VCaP (cell line): ENCODE measurements around the gene EPM2A.

ENCODE experiments used
- H3K27ac ChIP-seq: fragments of 450-650 bp; 2 replicates; pipeline ENCODE4 v1.5.1; 2017
- TF ChIP-seq, protein P1 (sequence below): fragments of 450-650 bp; conservative IDR thresholded peaks from 2 replicates; pipeline ENCODE4 v1.5.1; 2017; ENCODE audit warnings: mild to moderate bottlenecking, moderate library complexity

Gene EPM2A

GRCh38 chr6:145758113-145758512, 22.8 kb upstream of the EPM2A start:
- no peak overlapping the region for H3K27ac ChIP-seq
- TF ChIP-seq, protein P1, sequence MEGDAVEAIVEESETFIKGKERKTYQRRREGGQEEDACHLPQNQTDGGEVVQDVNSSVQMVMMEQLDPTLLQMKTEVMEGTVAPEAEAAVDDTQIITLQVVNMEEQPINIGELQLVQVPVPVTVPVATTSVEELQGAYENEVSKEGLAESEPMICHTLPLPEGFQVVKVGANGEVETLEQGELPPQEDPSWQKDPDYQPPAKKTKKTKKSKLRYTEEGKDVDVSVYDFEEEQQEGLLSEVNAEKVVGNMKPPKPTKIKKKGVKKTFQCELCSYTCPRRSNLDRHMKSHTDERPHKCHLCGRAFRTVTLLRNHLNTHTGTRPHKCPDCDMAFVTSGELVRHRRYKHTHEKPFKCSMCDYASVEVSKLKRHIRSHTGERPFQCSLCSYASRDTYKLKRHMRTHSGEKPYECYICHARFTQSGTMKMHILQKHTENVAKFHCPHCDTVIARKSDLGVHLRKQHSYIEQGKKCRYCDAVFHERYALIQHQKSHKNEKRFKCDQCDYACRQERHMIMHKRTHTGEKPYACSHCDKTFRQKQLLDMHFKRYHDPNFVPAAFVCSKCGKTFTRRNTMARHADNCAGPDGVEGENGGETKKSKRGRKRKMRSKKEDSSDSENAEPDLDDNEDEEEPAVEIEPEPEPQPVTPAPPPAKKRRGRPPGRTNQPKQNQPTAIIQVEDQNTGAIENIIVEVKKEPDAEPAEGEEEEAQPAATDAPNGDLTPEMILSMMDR: no peak

- no peak overlapping the region for H3K27ac ChIP-seq
- TF ChIP-seq, protein P1: no peak
Observed at GRCh38 chr6:145756170-145756662, 20.9 kb upstream of the EPM2A start.

DNA sequence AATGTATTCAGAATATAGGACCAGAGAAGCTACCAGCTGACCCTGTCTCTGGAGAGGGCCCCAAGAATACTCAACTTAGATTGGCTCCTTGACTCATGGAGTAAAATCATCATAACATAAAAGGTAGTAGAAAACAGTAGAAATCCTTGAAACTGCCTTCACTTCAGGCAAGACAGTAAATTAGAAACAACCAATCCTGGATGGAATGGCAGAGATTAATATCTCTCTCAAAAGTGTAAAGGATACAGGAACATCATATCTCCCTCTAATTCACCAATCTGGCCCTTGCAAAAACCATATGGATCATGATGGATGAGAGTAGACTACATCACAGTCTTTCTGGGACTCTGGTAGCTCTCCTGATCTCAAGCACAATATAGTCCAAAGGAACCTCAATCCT, 20.4 kb upstream of the EPM2A start:
- TF ChIP-seq, protein P1: no peak
- no peak overlapping the region for H3K27ac ChIP-seq

GRCh38 chr6:145752638-145753037, 17.3 kb upstream of the EPM2A start:
- TF ChIP-seq, protein P1: no peak
- H3K27ac ChIP-seq: no peak overlapping the region

DNA sequence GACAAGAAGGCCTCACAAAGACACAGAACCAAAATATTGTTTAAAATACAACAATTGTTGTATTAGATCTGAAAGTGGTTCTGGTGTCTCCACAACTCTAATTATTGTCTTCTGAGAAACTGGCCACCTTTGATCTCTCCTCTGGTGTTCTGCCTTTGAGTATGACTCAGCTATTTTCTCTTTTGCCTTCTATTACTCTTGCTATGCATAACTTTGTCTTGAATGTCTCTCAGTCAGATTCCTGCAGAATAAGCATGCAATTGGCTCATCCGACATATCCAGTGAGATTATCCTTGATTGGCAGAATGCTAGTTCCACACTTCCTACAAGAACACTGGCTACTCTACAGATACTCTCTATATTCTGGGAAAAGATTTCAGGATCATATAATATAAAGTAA, 14.3 kb upstream of the EPM2A start:
- TF ChIP-seq, protein P1: no peak
- no peak overlapping the region for H3K27ac ChIP-seq

DNA sequence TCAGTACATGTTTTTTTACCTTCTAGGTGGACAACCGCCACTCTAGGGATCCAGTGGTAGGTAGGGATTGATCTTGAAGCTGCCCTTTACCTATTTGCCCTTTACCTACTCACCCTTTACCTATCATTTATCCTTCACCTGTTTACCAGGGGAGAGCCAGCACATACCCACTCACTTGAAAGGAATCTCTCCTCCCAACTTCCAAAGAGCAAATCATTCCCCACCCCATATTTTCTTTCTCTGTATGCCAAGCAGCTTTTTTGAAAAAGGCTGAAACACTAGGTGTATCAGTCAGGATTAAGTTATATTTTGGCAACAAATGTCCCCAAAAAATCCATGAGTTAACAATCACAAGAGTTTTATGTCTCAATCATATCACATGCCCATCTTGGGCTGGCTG, 10.5 kb upstream of the EPM2A start:
- TF ChIP-seq, protein P1: no peak
- no peak overlapping the region for H3K27ac ChIP-seq

DNA sequence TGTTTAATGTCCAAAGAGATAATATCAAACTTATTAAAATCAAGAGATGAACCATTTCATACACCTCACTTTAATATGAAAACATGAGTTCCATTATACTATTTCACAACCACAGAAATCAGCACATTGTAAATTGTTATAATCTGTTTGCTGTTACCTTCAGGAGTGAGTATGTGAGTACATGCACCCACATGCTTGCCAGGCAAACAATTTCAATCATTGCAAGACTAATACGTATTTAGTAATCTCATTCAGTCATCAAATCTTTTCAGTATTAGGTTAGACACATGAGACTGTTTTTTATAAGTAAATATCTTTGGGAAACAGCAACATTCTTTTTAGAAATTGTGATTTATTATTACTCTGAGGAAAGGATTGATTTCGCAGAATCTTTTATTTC, 9.3 kb upstream of the EPM2A start:
- TF ChIP-seq, protein P1: no peak
- no peak overlapping the region for H3K27ac ChIP-seq
